Measurements from ENCODE around the gene MYO9A. TPM values are rescaled to one million over a fixed set of nuclear protein-coding genes. Genes with fewer than 3 reads are reported as not detected.

MYO9A gene
- total and polyA plus RNA-seq, 10 of the 15 experiments (the other 5 are each of a cell fraction or from before 2014, with no cell fraction given), result 3.3 to 25.3 (median 12.2) TPM

DNA sequence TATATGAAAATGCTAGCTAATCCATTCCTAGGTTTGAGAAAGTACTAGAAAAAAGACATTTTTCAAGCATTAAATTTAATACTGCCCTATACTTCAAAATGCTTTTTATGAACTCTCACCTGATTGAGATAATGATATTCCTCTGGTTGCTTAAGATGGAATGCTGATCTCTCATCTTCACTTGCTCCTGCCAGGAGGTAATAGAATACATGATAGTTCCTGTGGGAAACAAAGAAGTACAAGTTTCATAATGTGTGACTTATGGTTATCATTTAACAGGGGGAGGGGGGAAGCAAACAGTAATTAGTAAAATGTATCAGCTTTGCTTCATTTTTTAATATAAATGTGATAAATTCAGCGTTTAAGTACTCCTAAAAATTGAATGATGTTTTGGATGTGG, 97.2 kb downstream of the MYO9A start:
- RAD21 ChIA-PET (ENCODE audit: unreplicated experiment), result interaction anchor here (1.8 kb wide), 1 partner anchor 136 kb away, joined by 5 read pairs; no protein-coding TSS in a partner anchor
- H4K20me1 ChIP-seq (ENCODE audit: control insufficient read depth, insufficient read depth), result no peaks in the 10 kb centered on the region
- H3K9me3 ChIP-seq (replicated peaks; ENCODE audit: control insufficient read depth, insufficient read depth, low read length), result no peaks in the 10 kb centered on the region; the same call in 2 of the 3 replicates
- SMC1A ChIA-PET (ENCODE audit: uncharacterized antibody, unreplicated experiment), result interaction anchor here (1.0 to 1.5 kb wide), 4 partner anchors 10 to 184 kb away, joined by 3 to 5 read pairs (median 3); no protein-coding TSS in a partner anchor
- no peaks in the 10 kb centered on the region for H3K27me3 ChIP-seq (replicated peaks in 1 of 2; ENCODE audit: control insufficient read depth in 2 of 2, insufficient read depth in 2 of 2, low read length in 1 of 2)
- H3K4me2 ChIP-seq (ENCODE audit: control insufficient read depth, insufficient read depth), result no peak overlapping the region
- H3K36me3 ChIP-seq (ENCODE audit: control insufficient read depth in 2 of 2, insufficient read depth in 2 of 2, low read length in 1 of 2), result no peaks in the 10 kb centered on the region; a peak in 1 of 4 replicates
- WGBS (ENCODE audit: insufficient coverage, insufficient replicate concordance, low lambda C conversion rate, missing lambda C conversion rate), result 38% methylated on average over 1 of the region's 1 CpG
- no peak overlapping the region for H3K27ac ChIP-seq (ENCODE audit: control insufficient read depth, insufficient read depth)
- DNase-seq (ENCODE audit: low read depth, low spot score) (no peak), FAIRE-seq (no peak), ATAC-seq (no peak)
- H3K4me1 ChIP-seq (ENCODE audit: control insufficient read depth, insufficient read depth, low read length), result no peaks in the 10 kb centered on the region
- CTCF ChIA-PET, result no interaction called here
- POLR2A ChIA-PET, result no interaction called here
- no peaks in the 10 kb centered on the region for H3K79me2 ChIP-seq (ENCODE audit: control insufficient read depth, insufficient read depth, low read length)
- intact Hi-C loops (cut with micrococcal nuclease; ENCODE audit: unreplicated experiment) (no loop called here), in situ Hi-C loops (cut with MboI) (no loop called here)
- H2AFZ ChIP-seq (ENCODE audit: control insufficient read depth, low read depth, low read length), result no peak overlapping the region
- no peak overlapping the region for H3K9ac ChIP-seq (ENCODE audit: control insufficient read depth, insufficient read depth, low read length)
- no TSS peak for BruUV-seq (replicated peaks)
- H3K4me3 ChIP-seq, result no peak overlapping the region
- no peak for TF ChIP-seq ETV6 (conservative IDR thresholded peaks at IDR 0.05 in 1 of 2, IDR thresholded peaks at IDR 0.05 in 1 of 2; ENCODE audit: borderline replicate concordance in 1 of 2, low read depth in 1 of 2)
- TF ChIP-seq, protein P1, sequence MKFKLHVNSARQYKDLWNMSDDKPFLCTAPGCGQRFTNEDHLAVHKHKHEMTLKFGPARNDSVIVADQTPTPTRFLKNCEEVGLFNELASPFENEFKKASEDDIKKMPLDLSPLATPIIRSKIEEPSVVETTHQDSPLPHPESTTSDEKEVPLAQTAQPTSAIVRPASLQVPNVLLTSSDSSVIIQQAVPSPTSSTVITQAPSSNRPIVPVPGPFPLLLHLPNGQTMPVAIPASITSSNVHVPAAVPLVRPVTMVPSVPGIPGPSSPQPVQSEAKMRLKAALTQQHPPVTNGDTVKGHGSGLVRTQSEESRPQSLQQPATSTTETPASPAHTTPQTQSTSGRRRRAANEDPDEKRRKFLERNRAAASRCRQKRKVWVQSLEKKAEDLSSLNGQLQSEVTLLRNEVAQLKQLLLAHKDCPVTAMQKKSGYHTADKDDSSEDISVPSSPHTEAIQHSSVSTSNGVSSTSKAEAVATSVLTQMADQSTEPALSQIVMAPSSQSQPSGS (IDR thresholded peaks at IDR 0.05; ENCODE audit: low read length), result no peak
- no peak for TF ChIP-seq ZNF622 (IDR thresholded peaks at IDR 0.05)
- TF ChIP-seq RCOR1 (conservative IDR thresholded peaks at IDR 0.05; ENCODE audit: low read depth, low read length), result no peak
- no peak for TF ChIP-seq JUNB (IDR thresholded peaks at IDR 0.05)
- no peak for TF ChIP-seq NR2F1 (conservative IDR thresholded peaks at IDR 0.05)
- TF ChIP-seq, protein P2, sequence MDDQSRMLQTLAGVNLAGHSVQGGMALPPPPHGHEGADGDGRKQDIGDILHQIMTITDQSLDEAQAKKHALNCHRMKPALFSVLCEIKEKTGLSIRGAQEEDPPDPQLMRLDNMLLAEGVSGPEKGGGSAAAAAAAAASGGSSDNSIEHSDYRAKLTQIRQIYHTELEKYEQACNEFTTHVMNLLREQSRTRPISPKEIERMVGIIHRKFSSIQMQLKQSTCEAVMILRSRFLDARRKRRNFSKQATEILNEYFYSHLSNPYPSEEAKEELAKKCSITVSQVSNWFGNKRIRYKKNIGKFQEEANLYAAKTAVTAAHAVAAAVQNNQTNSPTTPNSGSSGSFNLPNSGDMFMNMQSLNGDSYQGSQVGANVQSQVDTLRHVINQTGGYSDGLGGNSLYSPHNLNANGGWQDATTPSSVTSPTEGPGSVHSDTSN (IDR thresholded peaks at IDR 0.05; ENCODE audit: insufficient replicate concordance, low read depth, low read length), result no peak
- no peak for TF ChIP-seq CBX5 (IDR thresholded peaks at IDR 0.05; ENCODE audit: low read depth)
- TF ChIP-seq, protein P3, sequence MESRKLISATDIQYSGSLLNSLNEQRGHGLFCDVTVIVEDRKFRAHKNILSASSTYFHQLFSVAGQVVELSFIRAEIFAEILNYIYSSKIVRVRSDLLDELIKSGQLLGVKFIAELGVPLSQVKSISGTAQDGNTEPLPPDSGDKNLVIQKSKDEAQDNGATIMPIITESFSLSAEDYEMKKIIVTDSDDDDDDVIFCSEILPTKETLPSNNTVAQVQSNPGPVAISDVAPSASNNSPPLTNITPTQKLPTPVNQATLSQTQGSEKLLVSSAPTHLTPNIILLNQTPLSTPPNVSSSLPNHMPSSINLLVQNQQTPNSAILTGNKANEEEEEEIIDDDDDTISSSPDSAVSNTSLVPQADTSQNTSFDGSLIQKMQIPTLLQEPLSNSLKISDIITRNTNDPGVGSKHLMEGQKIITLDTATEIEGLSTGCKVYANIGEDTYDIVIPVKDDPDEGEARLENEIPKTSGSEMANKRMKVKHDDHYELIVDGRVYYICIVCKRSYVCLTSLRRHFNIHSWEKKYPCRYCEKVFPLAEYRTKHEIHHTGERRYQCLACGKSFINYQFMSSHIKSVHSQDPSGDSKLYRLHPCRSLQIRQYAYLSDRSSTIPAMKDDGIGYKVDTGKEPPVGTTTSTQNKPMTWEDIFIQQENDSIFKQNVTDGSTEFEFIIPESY (IDR thresholded peaks at IDR 0.05), result no peak
- TF ChIP-seq, protein P4, sequence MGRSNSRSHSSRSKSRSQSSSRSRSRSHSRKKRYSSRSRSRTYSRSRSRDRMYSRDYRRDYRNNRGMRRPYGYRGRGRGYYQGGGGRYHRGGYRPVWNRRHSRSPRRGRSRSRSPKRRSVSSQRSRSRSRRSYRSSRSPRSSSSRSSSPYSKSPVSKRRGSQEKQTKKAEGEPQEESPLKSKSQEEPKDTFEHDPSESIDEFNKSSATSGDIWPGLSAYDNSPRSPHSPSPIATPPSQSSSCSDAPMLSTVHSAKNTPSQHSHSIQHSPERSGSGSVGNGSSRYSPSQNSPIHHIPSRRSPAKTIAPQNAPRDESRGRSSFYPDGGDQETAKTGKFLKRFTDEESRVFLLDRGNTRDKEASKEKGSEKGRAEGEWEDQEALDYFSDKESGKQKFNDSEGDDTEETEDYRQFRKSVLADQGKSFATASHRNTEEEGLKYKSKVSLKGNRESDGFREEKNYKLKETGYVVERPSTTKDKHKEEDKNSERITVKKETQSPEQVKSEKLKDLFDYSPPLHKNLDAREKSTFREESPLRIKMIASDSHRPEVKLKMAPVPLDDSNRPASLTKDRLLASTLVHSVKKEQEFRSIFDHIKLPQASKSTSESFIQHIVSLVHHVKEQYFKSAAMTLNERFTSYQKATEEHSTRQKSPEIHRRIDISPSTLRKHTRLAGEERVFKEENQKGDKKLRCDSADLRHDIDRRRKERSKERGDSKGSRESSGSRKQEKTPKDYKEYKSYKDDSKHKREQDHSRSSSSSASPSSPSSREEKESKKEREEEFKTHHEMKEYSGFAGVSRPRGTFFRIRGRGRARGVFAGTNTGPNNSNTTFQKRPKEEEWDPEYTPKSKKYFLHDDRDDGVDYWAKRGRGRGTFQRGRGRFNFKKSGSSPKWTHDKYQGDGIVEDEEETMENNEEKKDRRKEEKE (IDR thresholded peaks at IDR 0.05), result no peak
- no peak for TF ChIP-seq BHLHE40 (IDR thresholded peaks at IDR 0.05; ENCODE audit: borderline replicate concordance in 1 of 2, low read depth in 2 of 2, low read length in 1 of 2)
- no peak for TF ChIP-seq FOXK2 (IDR thresholded peaks at IDR 0.05)
- TF ChIP-seq YBX1 (IDR thresholded peaks at IDR 0.05), result no peak
- TF ChIP-seq POU2F2 (IDR thresholded peaks at IDR 0.05; ENCODE audit: borderline replicate concordance, low read depth, low read length), result no peak
- no peak for TF ChIP-seq EED (IDR thresholded peaks at IDR 0.05; ENCODE audit: low read depth)
- no peak for TF ChIP-seq RAD51 (IDR thresholded peaks at IDR 0.05)
- TF ChIP-seq STAT1 (conservative IDR thresholded peaks at IDR 0.05), result no peak

Measured in GM12878 (cell line).